ENCODE results near the gene KRTAP2-2. TPM values are rescaled to one million over a fixed set of nuclear protein-coding genes. Genes with fewer than 3 reads are reported as not detected.

KRTAP2-2 gene, protein sequence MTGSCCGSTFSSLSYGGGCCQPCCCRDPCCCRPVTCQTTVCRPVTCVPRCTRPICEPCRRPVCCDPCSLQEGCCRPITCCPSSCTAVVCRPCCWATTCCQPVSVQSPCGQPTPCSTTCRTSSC
- total RNA-seq: not detected in 2 replicates

DNA sequence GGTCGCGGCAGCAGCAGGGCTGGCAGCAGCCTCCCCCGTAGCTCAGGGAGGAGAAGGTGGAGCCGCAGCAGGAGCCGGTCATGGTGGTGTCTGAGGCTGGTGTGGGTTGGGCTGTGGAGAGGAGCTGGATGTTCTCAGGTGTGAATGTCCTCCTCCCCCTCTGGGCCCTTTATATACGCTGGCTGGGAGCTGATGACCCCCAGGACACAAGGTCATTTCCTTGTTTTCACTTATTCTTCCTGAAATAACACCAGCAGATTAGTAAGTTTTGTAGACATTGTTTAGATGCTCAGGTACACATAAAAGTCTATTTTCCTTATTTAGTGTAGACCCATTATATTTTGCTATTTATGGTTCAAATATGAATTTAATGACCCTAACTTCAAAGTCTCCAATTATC is at the start of gene KRTAP2-2:
Gene KRTAP2-2 (minus strand): TSS at position 101 of the 400 bp plus-strand sequence. CDS start 19 bp downstream, at position 82.

GRCh38 chr17:41101586-41102259 is 46.7 kb upstream of the KRTAP2-2 start, which contains the start of gene KRTAP4-16:
KRTAP4-16 (minus strand) TSS chr17:41102209; CDS start chr17:41102209, 0 bp downstream.

DNA sequence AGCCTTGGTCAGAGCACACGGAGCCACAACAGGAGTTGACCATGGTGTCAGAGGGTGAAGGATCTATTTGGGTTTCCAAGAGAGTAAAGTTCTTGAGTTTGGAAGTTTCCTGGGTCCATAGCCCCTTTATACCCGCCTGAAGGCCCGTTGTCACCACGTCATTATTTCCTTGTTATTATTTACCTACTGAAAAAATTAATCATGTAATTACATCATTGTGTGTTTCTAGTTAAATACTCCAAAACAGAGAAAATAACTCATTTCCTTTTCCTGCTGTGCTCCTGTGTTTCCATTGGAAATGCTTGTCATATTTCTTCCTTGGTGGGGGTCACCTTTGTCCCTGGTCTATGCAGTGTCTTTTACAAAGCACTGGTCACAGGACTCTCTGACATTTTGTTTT is 43.0 kb upstream of the KRTAP2-2 start, which contains the start of gene KRTAP4-8:
Gene KRTAP4-8 (minus strand): TSS at position 101 of the 400 bp plus-strand sequence. CDS start 58 bp downstream, at position 43.

GRCh38 chr17:41084100-41084856 is 29.2 kb upstream of the KRTAP2-2 start, which contains the start of gene KRTAP4-7:
KRTAP4-7 (plus strand) TSS chr17:41084150; CDS start chr17:41084207, 57 bp downstream.

GRCh38 chr17:41065829-41066624 is 11.0 kb upstream of the KRTAP2-2 start, which contains the start of gene KRTAP2-4:
KRTAP2-4 (minus strand) TSS chr17:41065879; CDS start chr17:41065845, 34 bp downstream.

GRCh38 chr17:41060052-41060604 is 5.1 kb upstream of the KRTAP2-2 start, which contains the start of gene KRTAP2-3:
KRTAP2-3 (minus strand) TSS chr17:41060114; CDS start chr17:41060050, 64 bp downstream.

GRCh38 chr17:41046735-41047465 is 8.1 kb downstream of the KRTAP2-2 start, which contains the start of gene KRTAP2-1:
KRTAP2-1 (minus strand) TSS chr17:41047316; CDS start chr17:41047267, 49 bp downstream.

DNA sequence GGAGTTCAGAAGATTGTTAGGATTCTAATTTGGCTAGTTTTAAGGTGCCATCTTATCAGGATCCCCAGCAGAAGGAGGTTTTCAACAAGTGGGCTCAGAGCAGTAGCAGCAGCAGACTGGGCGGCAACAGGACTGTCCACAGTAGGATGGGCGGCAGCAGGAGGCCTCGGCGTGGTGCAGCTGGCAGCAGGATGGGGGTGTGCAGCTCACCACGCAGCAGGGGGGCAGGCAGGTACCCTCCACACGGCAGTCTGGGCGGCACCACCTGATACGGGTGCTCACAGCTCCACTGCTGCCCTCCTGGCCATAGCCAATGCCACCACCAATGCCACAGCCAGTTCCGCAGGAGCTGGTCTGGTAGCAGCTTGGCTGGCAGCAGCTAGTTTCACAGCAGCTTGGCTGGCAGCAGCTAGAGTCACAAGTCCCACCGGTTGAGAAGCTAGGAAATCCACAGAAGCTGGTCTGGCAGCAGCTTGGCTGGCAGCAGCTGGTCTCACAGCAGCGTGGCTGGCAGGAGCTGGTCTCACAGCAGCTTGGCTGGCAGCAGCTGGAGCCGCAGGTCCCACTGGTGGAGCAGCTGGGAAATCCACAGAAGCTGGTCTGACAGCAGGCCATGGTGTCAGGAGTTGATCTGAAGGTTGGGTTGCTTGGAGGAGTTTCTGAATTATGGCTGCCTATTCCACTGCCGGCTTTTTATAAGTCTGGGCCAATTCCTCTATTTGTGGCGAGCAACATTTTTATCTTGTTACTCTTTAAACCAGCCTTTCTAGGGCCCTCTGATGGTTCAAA is 14.1 kb downstream of the KRTAP2-2 start, which contains the start of gene KRTAP1-1:
Gene KRTAP1-1 (minus strand): TSS at position 668 of the 789 bp plus-strand sequence. CDS start 53 bp downstream, at position 615.

DNA sequence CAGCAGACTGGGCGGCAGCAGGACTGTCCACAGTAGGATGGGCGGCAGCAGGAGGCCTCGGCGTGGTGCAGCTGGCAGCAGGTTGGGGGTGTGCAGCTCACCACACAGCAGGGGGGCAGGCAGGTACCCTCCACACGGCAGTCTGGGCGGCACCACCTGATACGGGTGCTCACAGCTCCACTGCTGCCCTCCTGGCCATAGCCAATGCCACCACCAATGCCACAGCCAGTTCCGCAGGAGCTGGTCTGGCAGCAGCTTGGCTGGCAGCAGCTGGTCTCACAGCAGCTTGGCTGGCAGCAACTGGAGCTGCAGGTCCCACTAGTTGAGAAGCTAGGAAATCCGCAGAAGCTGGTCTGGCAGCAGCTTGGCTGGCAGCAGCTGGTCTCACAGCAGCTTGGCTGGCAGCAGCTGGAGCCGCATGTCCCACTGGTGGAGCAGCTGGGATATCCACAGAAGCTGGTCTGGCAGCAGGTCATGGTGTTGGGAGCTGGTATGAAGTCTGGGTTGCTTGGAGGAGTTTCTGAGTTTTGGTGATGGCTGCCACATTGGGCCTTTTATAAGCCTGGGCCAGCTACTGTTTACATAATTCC is 20.6 kb downstream of the KRTAP2-2 start, which contains the start of gene KRTAP1-3:
Gene KRTAP1-3 (minus strand): TSS at position 529 of the 590 bp plus-strand sequence. CDS start 53 bp downstream, at position 476.

DNA sequence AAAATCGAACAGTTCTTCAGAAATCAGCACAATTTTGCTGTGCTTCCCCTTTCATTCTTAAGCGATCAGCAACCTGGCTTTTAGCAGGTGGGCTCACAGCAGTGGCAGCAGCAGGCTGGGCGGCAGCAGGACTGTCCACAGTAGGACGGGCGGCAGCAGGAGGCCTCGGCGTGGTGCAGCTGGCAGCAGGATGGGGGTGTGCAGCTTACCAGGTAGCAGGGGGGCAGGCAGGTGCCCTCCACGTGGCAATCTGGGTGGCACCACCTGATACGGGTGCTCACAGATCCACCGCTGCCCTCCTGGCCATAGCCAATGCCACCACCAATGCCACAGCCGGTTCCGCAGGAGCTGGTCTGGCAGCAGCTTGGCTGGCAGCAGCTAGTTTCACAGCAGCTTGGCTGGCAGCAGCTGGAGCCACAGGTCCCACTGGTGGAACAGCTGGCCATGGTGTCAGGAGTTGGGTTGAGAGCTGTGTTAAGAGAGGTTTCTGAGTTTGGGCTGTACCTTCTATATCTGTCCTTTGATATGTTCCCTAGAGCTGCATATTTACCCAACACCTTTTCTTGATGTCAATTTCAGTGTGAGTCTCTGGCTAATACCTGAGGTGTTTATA is 25.3 kb downstream of the KRTAP2-2 start, which contains the start of gene KRTAP1-4:
Gene KRTAP1-4 (minus strand): TSS at position 563 of the 613 bp plus-strand sequence. CDS start 117 bp downstream, at position 446.

DNA sequence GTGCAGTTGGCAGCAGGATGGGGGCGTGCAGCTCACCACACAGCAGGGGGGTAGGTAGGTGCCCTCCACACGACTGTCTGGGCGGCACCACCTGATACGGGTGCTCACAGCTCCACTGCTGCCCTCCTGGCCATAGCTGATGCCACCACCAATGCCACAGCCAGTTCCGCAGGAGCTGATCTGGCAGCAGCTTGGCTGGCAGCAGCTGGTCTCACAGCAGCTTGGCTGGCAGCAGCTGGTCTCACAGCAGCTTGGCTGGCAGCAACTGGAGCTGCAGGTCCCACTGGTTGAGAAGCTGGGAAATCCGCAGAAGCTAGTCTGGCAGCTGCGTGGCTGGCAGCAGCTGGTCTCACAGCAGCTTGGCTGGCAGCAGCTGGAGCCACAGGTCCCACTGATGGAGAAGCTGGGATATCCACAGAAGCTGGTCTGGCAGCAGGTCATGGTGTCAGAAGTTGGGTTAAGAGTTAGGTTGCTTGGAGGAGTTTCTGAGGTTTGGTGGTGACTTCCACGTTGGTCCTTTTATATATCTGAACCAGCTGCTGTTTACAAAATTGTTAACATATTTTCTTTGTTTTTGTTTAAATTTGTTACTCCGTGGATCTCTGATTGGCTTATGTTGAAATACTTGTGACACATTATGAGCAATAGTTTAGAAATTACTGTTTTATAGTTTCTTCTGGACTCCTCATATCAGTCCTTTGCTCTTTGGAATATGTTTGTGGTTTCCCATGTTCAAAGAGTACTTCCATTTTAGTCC is 28.1 kb downstream of the KRTAP2-2 start, which contains the start of gene KRTAP1-5:
Gene KRTAP1-5 (minus strand): TSS at position 494 of the 757 bp plus-strand sequence. CDS start 53 bp downstream, at position 441.

DNA sequence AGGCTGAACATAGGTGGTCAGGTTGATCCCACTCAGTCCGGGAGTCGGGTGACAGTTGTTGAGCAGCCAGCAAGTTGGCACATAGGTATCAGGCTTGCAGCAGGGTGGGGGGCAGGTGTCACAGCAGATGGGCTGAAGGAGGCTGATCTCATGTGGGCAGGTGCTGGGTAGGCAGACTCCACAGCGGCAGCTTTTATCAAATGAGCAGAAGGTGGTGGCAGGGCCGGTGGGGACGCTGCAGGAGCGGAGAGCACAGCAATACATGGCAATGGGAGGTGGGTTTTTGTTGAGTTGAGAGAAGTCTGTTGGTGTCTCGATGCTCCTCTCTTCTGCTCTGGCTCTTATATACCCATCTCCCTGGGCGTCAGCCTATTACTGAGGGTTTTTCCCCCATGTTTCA is 46.2 kb downstream of the KRTAP2-2 start, which contains the start of gene KRTAP3-1:
Gene KRTAP3-1 (minus strand): TSS at position 318 of the 400 bp plus-strand sequence. CDS start 54 bp downstream, at position 264.

Other genes starting within 250 kb of the KRTAP2-2 start
- gene KRT10, start 232.6 kb downstream of the KRTAP2-2 start, total RNA-seq: 4.3 and 6.5 TPM in 2 replicates
- gene KRT12, start 188.0 kb downstream of the KRTAP2-2 start, total RNA-seq: not detected in 2 replicates
- not detected in 2 replicates for gene KRT20, start 170.0 kb downstream of the KRTAP2-2 start, total RNA-seq
- 0.28 TPM in 1 of 2 replicates, not detected in the other for gene KRT23, start 117.6 kb downstream of the KRTAP2-2 start, total RNA-seq
- gene KRT39, start 88.3 kb downstream of the KRTAP2-2 start, total RNA-seq: not detected in 2 replicates
- gene KRT40, start 70.9 kb downstream of the KRTAP2-2 start, total RNA-seq: not detected in 2 replicates
- gene KRTAP3-3, start 61.1 kb downstream of the KRTAP2-2 start, total RNA-seq: not detected in 2 replicates
- not detected in 2 replicates for gene KRTAP3-2, start 55.3 kb downstream of the KRTAP2-2 start, total RNA-seq
- not detected in 2 replicates for gene KRTAP3-1, start 46.1 kb downstream of the KRTAP2-2 start, total RNA-seq
- gene KRTAP1-5, start 28.0 kb downstream of the KRTAP2-2 start, total RNA-seq: 0.23 and 0.30 TPM in 2 replicates
- gene KRTAP1-4, start 25.0 kb downstream of the KRTAP2-2 start, total RNA-seq: not detected in 2 replicates
- gene KRTAP1-3, start 20.4 kb downstream of the KRTAP2-2 start, total RNA-seq: not detected in 2 replicates
- gene KRTAP1-1, start 13.8 kb downstream of the KRTAP2-2 start, total RNA-seq: not detected in 2 replicates
- not detected in 2 replicates for gene KRTAP2-1, start 7.9 kb downstream of the KRTAP2-2 start, total RNA-seq
- 0.65 TPM in 1 of 2 replicates, not detected in the other for gene KRTAP2-3, start 4.9 kb upstream of the KRTAP2-2 start, total RNA-seq
- not detected in 2 replicates for gene KRTAP2-4, start 10.6 kb upstream of the KRTAP2-2 start, total RNA-seq
- not detected in 2 replicates for gene KRTAP4-7, start 28.9 kb upstream of the KRTAP2-2 start, total RNA-seq
- gene KRTAP4-8, start 42.9 kb upstream of the KRTAP2-2 start, total RNA-seq: not detected in 2 replicates
- not detected in 2 replicates for gene KRTAP4-16, start 47.0 kb upstream of the KRTAP2-2 start, total RNA-seq
- gene KRTAP4-9, start 50.2 kb upstream of the KRTAP2-2 start, total RNA-seq: not detected in 2 replicates
- gene KRTAP4-11, start 63.1 kb upstream of the KRTAP2-2 start, total RNA-seq: not detected in 2 replicates
- gene KRTAP4-12, start 69.0 kb upstream of the KRTAP2-2 start, total RNA-seq: not detected in 2 replicates
- gene KRTAP4-6, start 85.3 kb upstream of the KRTAP2-2 start, total RNA-seq: not detected in 2 replicates
- not detected in 2 replicates for gene KRTAP4-5, start 94.6 kb upstream of the KRTAP2-2 start, total RNA-seq
- gene KRTAP4-4, start 105.5 kb upstream of the KRTAP2-2 start, total RNA-seq: not detected in 2 replicates
- gene KRTAP4-3, start 113.0 kb upstream of the KRTAP2-2 start, total RNA-seq: not detected in 2 replicates
- gene KRTAP4-2, start 123.0 kb upstream of the KRTAP2-2 start, total RNA-seq: not detected in 2 replicates
- gene KRTAP4-1, start 129.7 kb upstream of the KRTAP2-2 start, total RNA-seq: not detected in 2 replicates
- not detected in 2 replicates for gene KRTAP9-1, start 134.7 kb upstream of the KRTAP2-2 start, total RNA-seq
- not detected in 2 replicates for gene KRTAP9-2, start 171.4 kb upstream of the KRTAP2-2 start, total RNA-seq
- not detected in 2 replicates for gene KRTAP9-3, start 177.2 kb upstream of the KRTAP2-2 start, total RNA-seq
- gene KRTAP9-8, start 182.8 kb upstream of the KRTAP2-2 start, total RNA-seq: not detected in 2 replicates
- gene KRTAP9-4, start 194.5 kb upstream of the KRTAP2-2 start, total RNA-seq: not detected in 2 replicates
- gene KRTAP9-9, start 200.2 kb upstream of the KRTAP2-2 start, total RNA-seq: not detected in 2 replicates
- not detected in 2 replicates for gene KRTAP9-6, start 210.1 kb upstream of the KRTAP2-2 start, total RNA-seq
- gene KRTAP9-7, start 220.5 kb upstream of the KRTAP2-2 start, total RNA-seq: not detected in 2 replicates
- gene KRTAP29-1, start 247.6 kb upstream of the KRTAP2-2 start, total RNA-seq: not detected in 2 replicates

Data from smooth muscle cell of the umbilical artery (primary cell).